ENCODE results near the gene OR52D1. TPM values are rescaled to one million over a fixed set of nuclear protein-coding genes. Genes with fewer than 3 reads are reported as not detected.

OR52D1 gene
- total and polyA plus RNA-seq, 2 experiments from 2014 or later = not detected

DNA sequence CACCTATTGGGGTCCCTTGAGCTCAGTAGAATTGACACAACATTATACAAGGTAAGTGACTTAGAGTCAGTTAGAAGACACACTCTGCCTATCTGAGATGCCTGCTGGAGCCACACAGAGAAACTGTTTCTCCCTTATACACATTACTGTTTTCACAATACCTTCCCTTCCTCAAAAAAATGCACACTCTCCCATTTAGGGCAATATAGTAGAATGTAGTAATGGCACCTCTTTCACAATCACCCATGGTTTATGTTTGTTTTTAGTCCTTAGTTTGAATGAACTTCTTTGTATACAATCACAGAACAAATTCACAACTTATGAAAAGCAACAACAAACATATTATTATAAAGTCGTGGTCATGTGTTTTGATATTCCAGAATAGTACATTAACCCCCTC lies 45.6 kb downstream of the OR52D1 start:
- in situ Hi-C loops (cut with MboI) = no loop called here
- H3K27ac ChIP-seq = no peak overlapping the region
- TF ChIP-seq EZH2 (IDR thresholded peaks at IDR 0.05; ENCODE audit: insufficient read depth, poor library complexity, severe bottlenecking) = no peak
- TF ChIP-seq EZH2phosphoT487 (IDR thresholded peaks at IDR 0.05; ENCODE audit: insufficient read depth, low read depth) = no peak
- no peaks in the 10 kb centered on the region for H3F3A ChIP-seq (ENCODE audit: insufficient read depth)
- WGBS, 2 experiments (ENCODE audit: low coverage in 1 of 2, low lambda C conversion rate in 2 of 2, missing lambda C conversion rate in 2 of 2) = 64 to 77% methylated on average over 1 of the region's 1 CpG
- H2AFZ ChIP-seq = no peak overlapping the region
- no peaks in the 10 kb centered on the region for H3K27me3 ChIP-seq (replicated peaks; ENCODE audit: insufficient read depth)
- no peaks in the 10 kb centered on the region for H3K79me2 ChIP-seq (ENCODE audit: insufficient read depth)
- H3K4me1 ChIP-seq (ENCODE audit: insufficient read depth) = no peaks in the 10 kb centered on the region
- H3K9ac ChIP-seq = no peak overlapping the region
- H4K20me1 ChIP-seq (ENCODE audit: insufficient read depth) = no peaks in the 10 kb centered on the region
- H3K9me2 ChIP-seq (ENCODE audit: insufficient read depth) = no peaks in the 10 kb centered on the region; the same call in 1 of the 2 replicates
- no peak for DNase-seq
- H3K4me2 ChIP-seq (ENCODE audit: unreplicated experiment) = no peak overlapping the region
- no peaks in the 10 kb centered on the region for H3K36me3 ChIP-seq (ENCODE audit: low read depth)
- no peak overlapping the region for H3K4me3 ChIP-seq
- H3K9me3 ChIP-seq (ENCODE audit: low read depth) = no peaks in the 10 kb centered on the region

GRCh38 chr11:5536482-5536881 lies 48.0 kb downstream of the OR52D1 start:
- Histone ChIP-seq H3K9ac (no peak overlapping the region), H3K79me2 (ENCODE audit: insufficient read depth) (no peaks in the 10 kb centered on the region), H3K36me3 (ENCODE audit: low read depth) (no peaks in the 10 kb centered on the region), H3K4me3 (no peak overlapping the region), H3K27me3 (replicated peaks; ENCODE audit: insufficient read depth) (no peaks in the 10 kb centered on the region), H3F3A (ENCODE audit: insufficient read depth) (no peaks in the 10 kb centered on the region), H3K4me1 (ENCODE audit: insufficient read depth) (no peaks in the 10 kb centered on the region), H4K20me1 (ENCODE audit: insufficient read depth) (no peaks in the 10 kb centered on the region), H3K27ac (no peak overlapping the region), H3K4me2 (ENCODE audit: unreplicated experiment) (no peak overlapping the region), H3K9me3 (ENCODE audit: low read depth) (no peaks in the 10 kb centered on the region), H2AFZ (no peak overlapping the region), H3K9me2 (ENCODE audit: insufficient read depth) (peaks cover 3% of the 10 kb centered on the region)
- in situ Hi-C loops (cut with MboI) = no loop called here
- TF ChIP-seq EZH2 (IDR thresholded peaks at IDR 0.05; ENCODE audit: insufficient read depth, poor library complexity, severe bottlenecking) (no peak), EZH2phosphoT487 (IDR thresholded peaks at IDR 0.05; ENCODE audit: insufficient read depth, low read depth) (no peak)
- no peak for DNase-seq

Other genes starting within 250 kb of the OR52D1 start
- gene HBG1, start 238.8 kb upstream of the OR52D1 start, total RNA-seq (2014; rRNA removed; shearing (Covaris generic)) = not detected in 2 replicates
- gene HBG1, start 238.8 kb upstream of the OR52D1 start, polyA plus RNA-seq (2016; fragmentation: Nextera tagmentation; extraction: Ambion mirVana) = not detected in 2 replicates
- not detected in 2 replicates for gene HBG2, start 233.9 kb upstream of the OR52D1 start, total RNA-seq (2014; rRNA removed; shearing (Covaris generic))
- gene HBG2, start 233.9 kb upstream of the OR52D1 start, polyA plus RNA-seq (2016; fragmentation: Nextera tagmentation; extraction: Ambion mirVana) = not detected in 2 replicates
- not detected in 2 replicates for gene HBE1, start 218.7 kb upstream of the OR52D1 start, total RNA-seq (2014; rRNA removed; shearing (Covaris generic))
- gene HBE1, start 218.7 kb upstream of the OR52D1 start, polyA plus RNA-seq (2016; fragmentation: Nextera tagmentation; extraction: Ambion mirVana) = not detected in 2 replicates
- gene OR51B4, start 186.7 kb upstream of the OR52D1 start, total RNA-seq (2014; rRNA removed; shearing (Covaris generic)) = not detected in 2 replicates
- not detected in 2 replicates for gene OR51B4, start 186.7 kb upstream of the OR52D1 start, polyA plus RNA-seq (2016; fragmentation: Nextera tagmentation; extraction: Ambion mirVana)
- not detected in 2 replicates for gene OR51B2, start 164.4 kb upstream of the OR52D1 start, total RNA-seq (2014; rRNA removed; shearing (Covaris generic))
- gene OR51B2, start 164.4 kb upstream of the OR52D1 start, polyA plus RNA-seq (2016; fragmentation: Nextera tagmentation; extraction: Ambion mirVana) = not detected in 2 replicates
- not detected in 2 replicates for gene OR51B5, start 145.2 kb upstream of the OR52D1 start, total RNA-seq (2014; rRNA removed; shearing (Covaris generic))
- gene OR51B5, start 145.2 kb upstream of the OR52D1 start, polyA plus RNA-seq (2016; fragmentation: Nextera tagmentation; extraction: Ambion mirVana) = not detected in 2 replicates
- gene OR51B6, start 137.2 kb upstream of the OR52D1 start, total RNA-seq (2014; rRNA removed; shearing (Covaris generic)) = not detected in 2 replicates
- not detected in 2 replicates for gene OR51B6, start 137.2 kb upstream of the OR52D1 start, polyA plus RNA-seq (2016; fragmentation: Nextera tagmentation; extraction: Ambion mirVana)
- gene OR51M1, start 104.9 kb upstream of the OR52D1 start, total RNA-seq (2014; rRNA removed; shearing (Covaris generic)) = not detected in 2 replicates
- not detected in 2 replicates for gene OR51M1, start 104.9 kb upstream of the OR52D1 start, polyA plus RNA-seq (2016; fragmentation: Nextera tagmentation; extraction: Ambion mirVana)
- gene OR51Q1, start 66.6 kb upstream of the OR52D1 start, total RNA-seq (2014; rRNA removed; shearing (Covaris generic)) = not detected in 2 replicates
- gene OR51Q1, start 66.6 kb upstream of the OR52D1 start, polyA plus RNA-seq (2016; fragmentation: Nextera tagmentation; extraction: Ambion mirVana) = not detected in 2 replicates
- gene OR51I1, start 47.2 kb upstream of the OR52D1 start, total RNA-seq (2014; rRNA removed; shearing (Covaris generic)) = not detected in 2 replicates
- gene OR51I1, start 47.2 kb upstream of the OR52D1 start, polyA plus RNA-seq (2016; fragmentation: Nextera tagmentation; extraction: Ambion mirVana) = not detected in 2 replicates
- not detected in 2 replicates for gene OR51I2, start 39.4 kb upstream of the OR52D1 start, total RNA-seq (2014; rRNA removed; shearing (Covaris generic))
- not detected in 2 replicates for gene OR51I2, start 39.4 kb upstream of the OR52D1 start, polyA plus RNA-seq (2016; fragmentation: Nextera tagmentation; extraction: Ambion mirVana)
- gene UBQLN3, start 21.3 kb downstream of the OR52D1 start, total RNA-seq (2014; rRNA removed; shearing (Covaris generic)) = not detected in 2 replicates
- gene UBQLN3, start 21.3 kb downstream of the OR52D1 start, polyA plus RNA-seq (2016; fragmentation: Nextera tagmentation; extraction: Ambion mirVana) = not detected in 2 replicates
- 0.32 TPM in 1 of 2 replicates, not detected in the other for gene UBQLNL, start 28.0 kb downstream of the OR52D1 start, total RNA-seq (2014; rRNA removed; shearing (Covaris generic))
- 0.20 TPM in 1 of 2 replicates, not detected in the other for gene UBQLNL, start 28.0 kb downstream of the OR52D1 start, polyA plus RNA-seq (2016; fragmentation: Nextera tagmentation; extraction: Ambion mirVana)
- gene OR52H1, start 59.9 kb downstream of the OR52D1 start, total RNA-seq (2014; rRNA removed; shearing (Covaris generic)) = not detected in 2 replicates
- gene OR52H1, start 59.9 kb downstream of the OR52D1 start, polyA plus RNA-seq (2016; fragmentation: Nextera tagmentation; extraction: Ambion mirVana) = not detected in 2 replicates
- not detected in 2 replicates for gene OR52B6, start 92.2 kb downstream of the OR52D1 start, total RNA-seq (2014; rRNA removed; shearing (Covaris generic))
- gene OR52B6, start 92.2 kb downstream of the OR52D1 start, polyA plus RNA-seq (2016; fragmentation: Nextera tagmentation; extraction: Ambion mirVana) = not detected in 2 replicates
- 2.3 and 3.6 TPM in 2 replicates for gene TRIM6, start 108.0 kb downstream of the OR52D1 start, total RNA-seq (2014; rRNA removed; shearing (Covaris generic))
- gene TRIM6, start 108.0 kb downstream of the OR52D1 start, polyA plus RNA-seq (2016; fragmentation: Nextera tagmentation; extraction: Ambion mirVana) = 1.9 and 2.2 TPM in 2 replicates
- 5.1 and 12.1 TPM in 2 replicates for gene TRIM34, start 136.3 kb downstream of the OR52D1 start, total RNA-seq (2014; rRNA removed; shearing (Covaris generic))
- 3.9 and 4.0 TPM in 2 replicates for gene TRIM34, start 136.3 kb downstream of the OR52D1 start, polyA plus RNA-seq (2016; fragmentation: Nextera tagmentation; extraction: Ambion mirVana)
- 10.7 and 11.9 TPM in 2 replicates for gene TRIM5, start 196.4 kb downstream of the OR52D1 start, total RNA-seq (2014; rRNA removed; shearing (Covaris generic))
- gene TRIM5, start 196.4 kb downstream of the OR52D1 start, polyA plus RNA-seq (2016; fragmentation: Nextera tagmentation; extraction: Ambion mirVana) = 12.7 and 14.0 TPM in 2 replicates
- 58.4 and 114 TPM in 2 replicates for gene TRIM22, start 201.1 kb downstream of the OR52D1 start, total RNA-seq (2014; rRNA removed; shearing (Covaris generic))
- 50.2 and 51.1 TPM in 2 replicates for gene TRIM22, start 201.1 kb downstream of the OR52D1 start, polyA plus RNA-seq (2016; fragmentation: Nextera tagmentation; extraction: Ambion mirVana)
- gene OR56B1, start 247.8 kb downstream of the OR52D1 start, total RNA-seq (2014; rRNA removed; shearing (Covaris generic)) = not detected in 2 replicates
- gene OR56B1, start 247.8 kb downstream of the OR52D1 start, polyA plus RNA-seq (2016; fragmentation: Nextera tagmentation; extraction: Ambion mirVana) = not detected in 2 replicates

Data from GM23248 (cell line).